ENCODE measurements around the gene STAB1.

The STAB1 gene

GRCh38 chr3:52487788-52488691 lies 7.1 kb upstream of the STAB1 start:
- no peak for TF ChIP-seq CTCF (IDR thresholded peaks at IDR 0.05; ENCODE audit: insufficient read depth, low read depth, low read length, missing control alignments)
- no peak for DNase-seq (ENCODE audit: low read depth)
- H3K4me3 ChIP-seq (ENCODE audit: low read depth, low read length) = no peak overlapping the region

GRCh38 chr3:52488746-52489145 lies 6.4 kb upstream of the STAB1 start:
- no peak overlapping the region for H3K4me3 ChIP-seq (ENCODE audit: low read depth, low read length)
- no peak for DNase-seq (ENCODE audit: low read depth)
- TF ChIP-seq CTCF (IDR thresholded peaks at IDR 0.05; ENCODE audit: insufficient read depth, low read depth, low read length, missing control alignments) = no peak

GRCh38 chr3:52489453-52489852 lies 5.7 kb upstream of the STAB1 start:
- DNase-seq (ENCODE audit: low read depth) = no peak
- H3K4me3 ChIP-seq (ENCODE audit: low read depth, low read length) = no peak overlapping the region
- TF ChIP-seq CTCF (IDR thresholded peaks at IDR 0.05; ENCODE audit: insufficient read depth, low read depth, low read length, missing control alignments) = no peak

GRCh38 chr3:52490035-52490938 lies 4.9 kb upstream of the STAB1 start:
- no peak for DNase-seq (ENCODE audit: low read depth)
- TF ChIP-seq CTCF (IDR thresholded peaks at IDR 0.05; ENCODE audit: insufficient read depth, low read depth, low read length, missing control alignments) = no peak
- no peak overlapping the region for H3K4me3 ChIP-seq (ENCODE audit: low read depth, low read length)

- no peak overlapping the region for H3K4me3 ChIP-seq (ENCODE audit: low read depth, low read length)
- TF ChIP-seq CTCF (IDR thresholded peaks at IDR 0.05; ENCODE audit: insufficient read depth, low read depth, low read length, missing control alignments) = no peak
- DNase-seq (ENCODE audit: low read depth) = no peak
These were observed 4.1 kb upstream of the STAB1 start for GRCh38 chr3:52490939-52491526.

GRCh38 chr3:52492059-52492458 lies 3.1 kb upstream of the STAB1 start:
- no peak for DNase-seq (ENCODE audit: low read depth)
- H3K4me3 ChIP-seq (ENCODE audit: low read depth, low read length) = no peak overlapping the region
- no peak for TF ChIP-seq CTCF (IDR thresholded peaks at IDR 0.05; ENCODE audit: insufficient read depth, low read depth, low read length, missing control alignments)
